Prostate gland (tissue), 2 donors: ENCODE measurements around the gene KRTAP2-4. TPM values are rescaled to one million over a fixed set of nuclear protein-coding genes. Genes with fewer than 3 reads are reported as not detected.
"Not testable (repeated sequence)": the region's sequence is repeated elsewhere in the genome, so short reads cannot be mapped to it uniquely, and the experiment has no call there.

Experiments used
- DNase-seq: peaks from one replicate; pipeline ENCODE4 v3.0.0-alpha.2; 2019; ENCODE audit warnings: low spot score
- H3K27ac ChIP-seq, 2 donors: fragments of 200-600 bp; sonication (generic); 2 replicates each; pipeline ENCODE4 v1.5.1; 2017 to 2019
- H3K27me3 ChIP-seq: fragments of 200-600 bp; sonication (generic); replicated peaks from 2 replicates; pipeline ENCODE4 v1.5.1; 2019; ENCODE audit not compliant: insufficient read depth
- H3K36me3 ChIP-seq, 2 donors: fragments of 200-600 bp; sonication (generic); 1 replicate in 1 of 2; 2 replicates in 1 of 2; pipeline versions ENCODE4 v1.5.1 to v1.8.1; 2017 to 2019
- H3K4me1 ChIP-seq: fragments of 200-600 bp; sonication (generic); replicated peaks from 2 replicates; pipeline ENCODE4 v1.5.1; 2019
- H3K4me3 ChIP-seq, 2 donors: fragments of 200-600 bp; sonication (generic); 2 replicates each; pipeline ENCODE4 v1.5.1; 2017 to 2019
- H3K9me3 ChIP-seq: fragments of 200-600 bp; sonication (generic); 2 replicates; pipeline ENCODE4 v1.5.1; 2017
- POLR2A ChIP-seq: fragments of 450-650 bp; IDR thresholded peaks from one replicate; pipeline ENCODE4 v1.6.1; 2016; ENCODE audit warnings: antibody characterized with exemption, mild to moderate bottlenecking
- POLR2AphosphoS5 ChIP-seq: sonication (generic); formaldehyde crosslinking; IDR thresholded peaks from one replicate; pipeline ENCODE4 v1.6.1; 2017; ENCODE audit warnings: antibody characterized with exemption
- WGBS: methylation state at CpG from one replicate; pipeline ENCODE4 v1.1.5; 2018; 5-methylcytosine and 5-hydroxymethylcytosine counted together
- intact Hi-C: fragments of 100-400 bp; cut with DNase I; formaldehyde crosslinking; loops from one replicate; pipeline ENCODE4 v1.14.2; 2022
- total RNA-seq, 2 donors: library from RNA; depleted of rRNA; stranded (reverse); fragments of >200 nt; gene quantifications; one replicate each; pipeline ENCODE4 v1.1.0, GENCODE V29; 2016
- TF ChIP-seq, protein P1 (sequence below), 4 experiments: fragments of 200-600 bp in 2 of 4; fragments of 450-650 bp in 2 of 4; sonication (generic) in 2 of 4; IDR thresholded peaks; 1 replicate in 3 of 4; 2 replicates in 1 of 4; pipeline ENCODE4 v1.5.1; 2016 to 2019; ENCODE audit warnings: antibody characterized with exemption in 4 of 4, mild to moderate bottlenecking in 2 of 4, moderate library complexity in 2 of 4

The KRTAP2-4 gene
- total RNA-seq, result not detected

DNA sequence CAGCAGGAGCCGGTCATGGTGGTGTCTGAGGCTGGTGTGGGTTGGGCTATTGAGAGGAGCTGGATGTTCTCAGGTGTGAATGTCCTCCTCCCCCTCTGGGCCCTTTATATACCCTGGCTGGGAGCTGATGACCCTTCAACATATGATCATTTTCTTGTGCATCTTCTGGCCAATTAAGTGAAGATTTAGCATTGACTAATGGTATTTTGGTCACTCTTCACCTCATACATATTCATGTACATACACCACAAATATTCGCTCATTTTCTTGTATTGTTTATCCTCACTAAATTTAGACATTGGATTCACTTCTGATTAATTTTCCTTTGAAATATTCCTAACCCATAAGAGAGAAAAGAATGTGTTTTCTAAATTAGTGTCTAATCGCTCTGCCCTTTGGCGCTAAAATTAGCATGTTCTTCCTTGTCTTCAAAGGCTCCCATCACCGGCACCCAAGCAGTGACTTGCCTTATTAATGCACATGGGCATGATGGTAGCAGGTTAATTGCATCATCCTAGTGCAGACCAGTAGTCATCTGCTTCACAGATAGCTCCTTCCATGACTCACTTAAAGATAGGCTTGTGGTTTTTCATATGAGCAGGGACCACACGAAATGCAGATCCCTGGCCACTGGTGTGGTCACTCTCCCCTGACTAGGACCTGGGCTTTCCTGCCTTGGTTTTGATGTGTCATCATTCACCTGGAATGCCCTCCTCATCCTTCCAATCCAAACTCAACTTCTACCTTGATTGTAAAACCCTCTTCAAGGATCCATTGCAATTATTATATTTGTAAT lies at the start of gene KRTAP2-4:
Gene KRTAP2-4 (minus strand): TSS at position 51 of the 796 bp plus-strand sequence. CDS start 34 bp downstream, at position 17.
- Histone ChIP-seq H3K27me3 (no peaks in the 10 kb centered on the region), H3K9me3 (no peaks in the 10 kb centered on the region), H3K36me3 (no peaks in the 10 kb centered on the region), H3K4me3 (no peak within 1 kb of the TSS), H3K4me1 (no peaks in the 10 kb centered on the region), H3K27ac (no peak within 1 kb of the TSS)
- DNase-seq, result no peak
- WGBS, result 91% methylated on average over 6 of the region's 6 CpGs
- intact Hi-C loops, result no loop called here
- TF ChIP-seq POLR2AphosphoS5, result no peak
- TF ChIP-seq, protein P1, sequence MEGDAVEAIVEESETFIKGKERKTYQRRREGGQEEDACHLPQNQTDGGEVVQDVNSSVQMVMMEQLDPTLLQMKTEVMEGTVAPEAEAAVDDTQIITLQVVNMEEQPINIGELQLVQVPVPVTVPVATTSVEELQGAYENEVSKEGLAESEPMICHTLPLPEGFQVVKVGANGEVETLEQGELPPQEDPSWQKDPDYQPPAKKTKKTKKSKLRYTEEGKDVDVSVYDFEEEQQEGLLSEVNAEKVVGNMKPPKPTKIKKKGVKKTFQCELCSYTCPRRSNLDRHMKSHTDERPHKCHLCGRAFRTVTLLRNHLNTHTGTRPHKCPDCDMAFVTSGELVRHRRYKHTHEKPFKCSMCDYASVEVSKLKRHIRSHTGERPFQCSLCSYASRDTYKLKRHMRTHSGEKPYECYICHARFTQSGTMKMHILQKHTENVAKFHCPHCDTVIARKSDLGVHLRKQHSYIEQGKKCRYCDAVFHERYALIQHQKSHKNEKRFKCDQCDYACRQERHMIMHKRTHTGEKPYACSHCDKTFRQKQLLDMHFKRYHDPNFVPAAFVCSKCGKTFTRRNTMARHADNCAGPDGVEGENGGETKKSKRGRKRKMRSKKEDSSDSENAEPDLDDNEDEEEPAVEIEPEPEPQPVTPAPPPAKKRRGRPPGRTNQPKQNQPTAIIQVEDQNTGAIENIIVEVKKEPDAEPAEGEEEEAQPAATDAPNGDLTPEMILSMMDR (IDR thresholded peaks at IDR 0.05), result no peak
- no peak for TF ChIP-seq POLR2A

GRCh38 chr17:41111151-41111885 lies 45.6 kb upstream of the KRTAP2-4 start:
- DNase-seq, result no peak
- intact Hi-C loops, result no loop called here
- H3K4me1 ChIP-seq, result no peaks in the 10 kb centered on the region
- no peaks in the 10 kb centered on the region for H3K27me3 ChIP-seq
- TF ChIP-seq POLR2AphosphoS5 (no peak), POLR2A (no peak)
- TF ChIP-seq, protein P1 (IDR thresholded peaks at IDR 0.05), result no peak
- WGBS, result 79% methylated on average over 2 of the region's 2 CpGs
- no peaks in the 10 kb centered on the region for H3K9me3 ChIP-seq
- no peak overlapping the region for H3K27ac ChIP-seq
- no peaks in the 10 kb centered on the region for H3K36me3 ChIP-seq
- H3K4me3 ChIP-seq, result no peak overlapping the region

DNA sequence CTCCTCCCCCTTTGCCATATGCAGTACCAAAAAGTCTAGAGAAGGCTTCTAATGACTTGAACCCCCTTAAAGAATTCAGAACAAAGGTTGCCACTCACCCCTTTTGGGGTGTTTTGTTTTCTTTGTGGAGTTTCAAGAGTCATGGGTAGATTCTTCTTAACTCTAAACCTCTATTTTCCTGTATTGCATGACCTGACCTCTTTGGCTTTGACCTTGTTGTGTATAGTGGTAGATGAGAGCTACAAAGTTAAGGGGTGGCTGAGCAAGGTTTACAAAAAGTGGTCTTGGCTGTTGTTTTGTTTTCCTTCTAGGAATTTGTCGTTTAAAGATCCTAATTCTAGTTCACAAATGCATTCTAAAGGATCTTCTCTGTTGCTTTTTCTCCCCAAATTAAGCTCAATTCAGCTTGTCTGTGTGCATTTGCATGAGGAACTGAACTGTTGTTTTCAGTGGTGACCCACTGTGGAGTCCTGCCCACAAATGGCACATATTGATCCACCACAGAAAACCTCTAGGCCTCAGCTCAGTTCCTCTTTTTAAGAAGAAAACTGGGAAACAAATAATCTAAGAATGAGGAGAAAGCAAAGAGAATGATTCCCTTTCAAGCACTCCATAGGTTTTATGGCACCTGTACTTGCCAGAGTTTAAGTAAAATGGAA lies 43.2 kb upstream of the KRTAP2-4 start:
- H3K9me3 ChIP-seq, H3K27me3 ChIP-seq, DNase-seq, H3K36me3 ChIP-seq, H3K4me1 ChIP-seq, H3K4me3 ChIP-seq, intact Hi-C loops, H3K27ac ChIP-seq: not testable (repeated sequence)
- WGBS, result 0% methylated on average over 1 of the region's 1 CpG

- intact Hi-C loops, result no loop called here
Observed at GRCh38 chr17:41107941-41108450, 42.3 kb upstream of the KRTAP2-4 start.

GRCh38 chr17:41105347-41105746 lies 39.7 kb upstream of the KRTAP2-4 start, which contains the start of gene KRTAP4-9:
TSS of gene KRTAP4-9 (plus strand) at chr17:41105389. CDS start at chr17:41105389, 0 bp downstream.
- H3K4me3 ChIP-seq, H3K4me1 ChIP-seq, H3K9me3 ChIP-seq, H3K27ac ChIP-seq, H3K36me3 ChIP-seq, DNase-seq, intact Hi-C loops, H3K27me3 ChIP-seq: not testable (repeated sequence)
- WGBS, result 81% methylated on average over 7 of the region's 10 CpGs

More at GRCh38 chr17:41107941-41108450, 42.3 kb upstream of the KRTAP2-4 start:
- no peak overlapping the region for H3K27ac ChIP-seq
- no peaks in the 10 kb centered on the region for H3K36me3 ChIP-seq
- no peaks in the 10 kb centered on the region for H3K4me1 ChIP-seq
- no peaks in the 10 kb centered on the region for H3K9me3 ChIP-seq
- WGBS, result 84% methylated on average over 1 of the region's 1 CpG
- TF ChIP-seq POLR2A (no peak), POLR2AphosphoS5 (no peak)
- TF ChIP-seq, protein P1 (IDR thresholded peaks at IDR 0.05), result no peak
- no peak overlapping the region for H3K4me3 ChIP-seq
- H3K27me3 ChIP-seq, result no peaks in the 10 kb centered on the region
- no peak for DNase-seq

GRCh38 chr17:41104386-41105038 lies 38.8 kb upstream of the KRTAP2-4 start:
- intact Hi-C loops, H3K4me3 ChIP-seq, H3K27me3 ChIP-seq, H3K27ac ChIP-seq, DNase-seq, H3K36me3 ChIP-seq, H3K9me3 ChIP-seq, H3K4me1 ChIP-seq: not testable (repeated sequence)
- WGBS, result 44% methylated on average over 2 of the region's 2 CpGs
